Amniotic stem cell (primary cell): ENCODE results near the gene AK8.

Experiments
- DNase-seq: peaks from one replicate; lab custom pipeline; 2025; lab: John Stamatoyannopoulos, UW

The AK8 gene

GRCh38 chr9:132877824-132878694 lies at the start of gene AK8:
Gene AK8, minus strand, starts transcription at chr9:132878284. Its CDS starts 29 bp downstream, at chr9:132878255.
- DNase-seq: no peak

- DNase-seq: no peak
Observed at GRCh38 chr9:132927704-132928103, 49.6 kb upstream of the AK8 start.

- no peak for DNase-seq
Observed at GRCh38 chr9:132923346-132923902, 45.3 kb upstream of the AK8 start.

GRCh38 chr9:132919614-132920268 lies 41.7 kb upstream of the AK8 start:
- DNase-seq: no peak

- no peak for DNase-seq
Observed at GRCh38 chr9:132914924-132915323, 36.8 kb upstream of the AK8 start.

GRCh38 chr9:132912131-132912530 lies 34.0 kb upstream of the AK8 start:
- DNase-seq: no peak

GRCh38 chr9:132910376-132910775 lies 32.3 kb upstream of the AK8 start:
- DNase-seq: no peak

GRCh38 chr9:132909311-132909710 lies 31.2 kb upstream of the AK8 start:
- DNase-seq: no peak

- no peak for DNase-seq
Observed at GRCh38 chr9:132908635-132909034, 30.6 kb upstream of the AK8 start.

GRCh38 chr9:132905726-132906125 lies 27.6 kb upstream of the AK8 start:
- DNase-seq: no peak

- DNase-seq: no peak
Observed at GRCh38 chr9:132903574-132904492, 25.7 kb upstream of the AK8 start.

- DNase-seq: peak; percentile 84
Observed at GRCh38 chr9:132901858-132902831, 24.1 kb upstream of the AK8 start.

GRCh38 chr9:132898051-132898450 lies 20.0 kb upstream of the AK8 start:
- no peak for DNase-seq

- DNase-seq: no peak
Observed at GRCh38 chr9:132896906-132897305, 18.8 kb upstream of the AK8 start.

- no peak for DNase-seq
Observed at GRCh38 chr9:132896264-132896663, 18.2 kb upstream of the AK8 start.

GRCh38 chr9:132894862-132895835 lies 17.1 kb upstream of the AK8 start:
- DNase-seq: no peak

GRCh38 chr9:132894346-132894745 lies 16.3 kb upstream of the AK8 start:
- no peak for DNase-seq

GRCh38 chr9:132892400-132892799 lies 14.3 kb upstream of the AK8 start:
- no peak for DNase-seq

GRCh38 chr9:132888151-132888550 lies 10.1 kb upstream of the AK8 start:
- no peak for DNase-seq
